NCI-H2171 (cell line): ENCODE results near the gene ALKBH1.
"Not testable (repeated sequence)": the region's sequence is repeated elsewhere in the genome, so short reads cannot be mapped to it uniquely, and the experiment has no call there.

Experiments used
- DNase-seq: peaks from one replicate; lab custom pipeline; 2025; lab: John Stamatoyannopoulos, UW

ALKBH1 gene

DNA sequence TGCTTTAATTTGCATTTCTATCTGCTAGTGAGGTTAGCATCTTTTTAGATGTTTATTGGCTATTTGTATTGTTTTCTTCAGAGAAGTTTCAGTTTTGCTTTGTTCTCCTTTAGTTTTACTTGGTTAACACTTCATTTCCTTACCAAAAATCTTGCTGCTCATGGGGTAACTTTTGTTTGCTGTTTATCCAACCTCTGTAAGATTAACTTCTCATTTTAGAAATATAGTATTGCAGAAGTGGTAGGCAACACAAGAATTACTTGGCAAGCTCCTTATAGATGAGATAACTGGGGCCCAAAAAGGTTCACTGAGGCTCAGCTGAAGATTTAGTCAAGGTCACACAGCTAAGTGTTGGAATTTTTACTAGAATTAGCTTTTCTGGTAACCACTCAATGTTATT is 40.5 kb downstream of the ALKBH1 start:
- no peak for DNase-seq

DNA sequence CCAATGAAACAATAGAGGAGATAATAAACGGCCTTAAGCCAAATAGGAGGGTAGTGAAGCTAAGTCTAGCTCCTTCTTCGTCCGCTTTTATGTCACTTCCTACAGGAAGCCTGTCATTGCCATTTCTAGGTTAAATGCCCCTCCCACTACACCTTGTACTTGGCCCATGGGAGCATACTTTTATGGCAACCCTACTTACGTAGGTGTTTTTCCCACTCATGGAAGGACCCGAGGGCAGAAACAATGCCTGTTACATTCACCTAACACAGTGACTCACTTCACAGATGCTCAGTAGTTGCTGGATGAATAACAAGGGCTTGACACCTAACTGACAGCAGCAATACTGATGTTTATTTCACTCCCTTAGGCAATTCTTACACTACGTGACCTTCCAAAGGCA is 44.5 kb downstream of the ALKBH1 start:
- DNase-seq: no peak

DNA sequence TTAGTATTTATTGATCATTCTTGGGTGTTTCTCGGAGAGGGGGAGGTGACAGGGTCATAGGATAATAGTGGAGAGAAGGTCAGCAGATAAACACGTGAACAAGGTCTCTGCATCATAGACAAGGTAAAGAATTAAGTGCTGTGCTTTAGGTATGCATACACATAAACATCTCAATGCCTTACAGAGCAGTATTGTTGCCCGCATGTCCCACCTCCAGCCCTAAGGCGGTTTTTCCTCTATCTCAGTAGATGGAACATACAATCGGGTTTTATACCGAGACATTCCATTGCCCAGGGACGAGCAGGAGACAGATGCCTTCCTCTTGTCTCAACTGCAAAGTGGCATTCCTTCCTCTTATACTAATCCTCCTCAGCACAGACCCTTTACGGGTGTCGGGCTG is 46.3 kb downstream of the ALKBH1 start:
- not testable (repeated sequence) for DNase-seq

DNA sequence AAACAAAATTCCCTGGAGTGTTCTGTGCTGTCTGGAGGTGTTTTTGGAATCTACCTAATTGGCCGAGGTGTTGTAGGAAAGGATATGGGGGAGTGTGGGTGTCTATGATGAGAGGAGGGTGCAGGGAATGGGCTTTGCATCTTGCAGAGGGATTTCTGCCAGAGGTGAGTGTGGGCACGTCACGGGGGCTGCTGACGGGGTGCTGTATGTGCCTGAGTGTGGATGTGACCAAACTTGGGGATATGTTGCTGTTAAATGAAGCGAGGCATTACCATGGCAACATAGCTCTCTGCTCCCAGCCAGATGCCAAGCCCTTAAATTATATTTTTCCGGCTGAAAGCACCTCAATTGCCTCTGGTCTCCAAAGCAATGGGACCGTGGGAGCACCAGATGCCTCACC is 47.1 kb downstream of the ALKBH1 start:
- peak; percentile 99 for DNase-seq

DNA sequence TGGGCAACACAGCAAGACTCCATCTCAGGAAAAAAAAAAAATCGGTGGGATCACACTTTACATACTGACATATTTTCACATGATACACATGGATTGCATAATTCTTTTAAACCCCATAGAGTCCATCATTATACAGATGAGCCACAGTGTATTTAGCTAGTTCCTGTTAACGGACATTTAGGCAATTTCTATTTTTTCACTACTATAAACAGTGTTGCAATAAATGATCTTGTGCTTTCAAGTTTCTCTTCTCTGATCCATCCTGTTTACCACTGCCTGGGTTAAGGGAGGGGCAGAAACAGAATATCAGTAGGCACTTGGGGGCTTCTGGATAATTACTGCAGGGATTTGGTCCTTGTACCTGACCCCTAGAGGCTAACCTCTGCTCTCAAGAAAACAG is 48.0 kb downstream of the ALKBH1 start:
- no peak for DNase-seq

DNA sequence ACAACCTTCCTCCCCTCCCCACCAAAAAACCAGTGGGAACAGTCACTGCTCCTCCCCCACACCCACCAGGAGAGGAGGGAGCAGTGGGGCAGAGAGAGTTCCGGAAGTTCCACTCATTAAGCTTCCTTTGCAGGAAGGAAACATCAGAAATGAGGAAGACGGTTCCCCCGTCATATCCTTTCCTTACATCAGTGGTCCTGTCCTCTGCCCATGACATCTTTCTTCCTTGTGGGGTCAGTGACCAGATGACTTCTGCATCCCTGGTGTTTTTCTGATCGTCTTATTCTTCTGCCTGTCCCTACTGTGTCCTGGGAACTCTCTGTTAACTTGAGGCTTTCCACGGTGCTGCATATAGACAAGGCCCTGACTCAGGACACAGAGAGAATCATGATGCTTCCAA is 50.5 kb downstream of the ALKBH1 start:
- DNase-seq: no peak

DNA sequence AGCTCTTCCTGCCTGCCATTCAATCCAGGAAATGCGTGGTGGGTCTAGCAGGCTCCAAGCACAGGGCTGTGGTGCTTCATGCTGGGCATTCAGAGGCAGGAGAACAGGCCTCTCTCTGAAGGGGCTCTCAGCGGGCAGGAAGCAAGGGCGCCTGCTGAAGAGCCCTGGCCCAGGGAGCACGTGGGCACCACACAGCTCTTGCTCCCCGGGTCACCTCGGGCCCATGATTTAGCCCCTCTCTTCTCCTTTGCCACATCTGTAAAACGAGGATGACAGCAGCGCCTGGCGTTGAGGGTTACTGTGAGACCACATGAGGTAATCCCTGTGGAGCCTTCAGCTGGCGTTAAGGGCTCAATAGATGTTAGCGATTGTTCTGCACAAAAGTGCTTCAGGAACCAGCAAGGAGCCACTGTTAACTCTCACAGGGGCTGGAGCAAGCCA is 53.8 kb downstream of the ALKBH1 start:
- no peak for DNase-seq

DNA sequence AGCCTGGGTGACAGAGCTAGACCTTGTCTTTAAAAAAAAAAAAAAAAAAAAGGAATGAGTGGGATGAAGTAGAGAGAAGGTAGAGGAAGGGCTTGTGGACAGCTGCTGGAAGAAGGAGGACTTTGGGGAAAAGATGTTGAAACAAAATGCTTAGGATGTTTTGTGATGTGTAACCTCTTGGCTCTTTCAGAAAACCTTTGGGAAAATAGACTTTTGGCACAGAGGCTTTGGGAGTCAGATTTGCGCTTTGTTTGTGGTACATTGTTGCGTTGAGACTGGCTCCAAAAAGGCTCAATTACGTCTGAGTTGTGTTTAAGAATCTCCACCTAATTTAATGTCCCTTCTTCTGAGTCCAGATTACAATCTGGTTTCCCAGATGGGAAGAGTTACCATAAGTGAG is 58.5 kb downstream of the ALKBH1 start:
- no peak for DNase-seq

DNA sequence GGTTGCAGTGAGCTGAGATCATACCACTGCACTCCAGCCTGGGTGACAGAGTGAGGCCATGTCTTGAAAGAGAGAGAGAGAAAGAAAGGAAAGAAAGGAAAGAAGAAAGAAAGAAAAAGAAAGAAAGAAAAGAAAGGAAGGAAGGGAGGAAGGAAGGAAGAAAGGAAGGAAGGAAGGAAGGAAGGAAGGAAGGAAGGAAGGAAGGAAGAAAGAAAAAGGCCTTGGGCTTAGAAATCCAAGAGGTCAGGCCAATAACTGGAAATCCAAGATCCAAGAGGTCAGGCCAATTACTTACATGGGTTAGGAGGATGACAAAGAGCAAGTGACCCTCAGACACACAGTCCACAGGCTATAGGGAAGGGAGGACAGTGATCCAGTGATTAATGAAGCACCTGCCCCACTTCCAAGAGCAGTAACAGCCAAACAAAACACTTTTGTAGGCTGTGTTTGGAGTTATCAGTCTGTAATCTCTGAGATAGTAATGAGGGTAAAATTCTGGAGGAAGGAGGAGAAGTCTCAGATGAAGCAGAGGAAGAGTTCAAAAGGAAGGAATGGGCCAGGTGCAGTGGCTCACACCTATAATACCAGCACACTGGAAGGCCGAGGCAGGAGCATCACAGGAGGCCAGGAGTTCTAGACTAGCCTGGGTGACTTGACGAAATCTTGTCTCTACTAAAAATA is 59.2 kb downstream of the ALKBH1 start:
- DNase-seq: no peak

DNA sequence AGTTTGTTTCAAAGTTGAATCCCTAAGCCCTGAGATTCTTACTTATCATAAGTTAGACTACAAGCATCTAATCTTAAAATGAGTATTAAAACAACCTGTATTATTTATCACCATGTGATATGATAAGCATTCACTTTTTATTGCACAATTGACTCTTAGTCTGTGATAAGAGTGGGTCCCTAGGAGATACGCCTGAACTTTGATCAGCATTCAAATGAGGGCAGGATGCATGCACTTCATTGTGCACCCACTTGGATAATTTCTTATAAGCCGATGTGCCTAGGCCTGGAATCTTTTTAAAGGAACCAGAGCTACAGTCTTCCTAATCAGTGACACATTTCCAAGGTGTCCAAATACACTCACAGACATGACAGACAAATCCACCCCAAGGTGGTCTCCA is 60.0 kb downstream of the ALKBH1 start:
- no peak for DNase-seq

DNA sequence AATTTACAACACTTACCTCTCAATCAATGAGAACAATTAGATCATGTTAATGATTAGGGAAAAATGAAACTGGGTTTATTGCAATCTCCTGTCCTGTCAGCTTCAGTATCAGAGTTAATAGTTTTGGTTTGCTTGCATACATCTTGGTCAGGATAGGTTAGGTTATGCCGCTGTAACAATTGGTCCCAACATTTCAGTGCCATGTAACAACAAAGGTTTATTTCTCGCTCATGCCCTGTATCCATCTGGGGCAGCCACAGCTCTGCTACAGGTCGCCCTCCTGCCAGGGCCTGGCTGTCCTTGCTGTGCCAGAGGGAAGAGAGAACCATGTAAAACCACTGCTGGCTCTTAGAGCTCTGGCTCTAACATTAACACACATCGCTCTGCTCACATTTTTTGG is 60.9 kb downstream of the ALKBH1 start:
- DNase-seq: no peak

DNA sequence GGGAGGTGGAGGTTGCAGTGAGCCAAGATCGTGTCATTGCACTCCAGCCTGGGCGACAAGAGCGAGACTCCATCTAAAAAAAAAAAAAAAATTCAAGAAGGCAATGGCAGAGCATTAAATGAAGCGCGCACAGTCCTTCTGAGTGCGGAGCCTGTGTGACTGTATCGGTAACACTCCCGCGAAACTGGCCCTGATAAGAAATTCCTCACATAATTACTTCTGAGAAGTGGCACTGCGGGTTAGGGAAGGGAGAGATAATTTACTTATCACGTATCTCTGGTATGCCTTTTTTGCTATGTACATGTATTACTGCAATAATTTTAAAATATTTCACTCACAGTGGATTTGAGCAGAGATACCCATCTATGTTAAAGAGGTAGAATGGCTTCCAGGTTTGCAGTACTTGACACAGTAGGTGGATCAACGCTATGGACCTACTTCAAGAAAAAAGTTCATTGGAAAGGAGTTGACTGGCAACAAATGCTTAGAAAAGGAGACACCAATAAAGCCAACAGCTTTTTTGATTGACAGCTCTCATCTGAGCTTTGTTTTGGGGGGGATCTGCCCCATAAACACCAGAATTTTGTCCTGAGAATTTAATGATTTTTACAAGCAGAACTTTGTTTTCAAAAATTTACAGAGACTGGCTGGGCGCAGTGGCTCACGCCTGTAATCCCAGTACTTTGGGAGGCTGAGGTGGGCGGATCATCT is 62.1 kb downstream of the ALKBH1 start:
- no peak for DNase-seq

DNA sequence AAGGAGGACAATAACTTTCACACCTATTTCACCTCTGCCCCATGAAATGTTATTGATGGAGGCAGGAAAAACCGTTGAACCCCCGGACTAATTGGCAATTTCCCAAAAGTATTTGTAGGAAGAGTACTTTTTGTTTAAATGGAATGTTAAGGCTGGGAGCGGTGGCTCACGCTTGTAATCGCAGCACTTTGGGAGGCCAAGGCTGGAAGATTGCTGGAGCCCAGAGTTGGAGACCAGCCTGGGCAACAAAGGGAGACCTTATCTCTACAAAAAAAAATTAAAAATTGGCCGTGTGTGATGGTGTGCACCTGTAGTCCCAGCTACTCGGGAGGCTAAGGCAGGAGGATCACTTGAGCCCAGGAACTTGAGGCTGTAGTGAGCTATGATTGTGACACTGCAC is 65.4 kb downstream of the ALKBH1 start:
- DNase-seq: no peak

DNA sequence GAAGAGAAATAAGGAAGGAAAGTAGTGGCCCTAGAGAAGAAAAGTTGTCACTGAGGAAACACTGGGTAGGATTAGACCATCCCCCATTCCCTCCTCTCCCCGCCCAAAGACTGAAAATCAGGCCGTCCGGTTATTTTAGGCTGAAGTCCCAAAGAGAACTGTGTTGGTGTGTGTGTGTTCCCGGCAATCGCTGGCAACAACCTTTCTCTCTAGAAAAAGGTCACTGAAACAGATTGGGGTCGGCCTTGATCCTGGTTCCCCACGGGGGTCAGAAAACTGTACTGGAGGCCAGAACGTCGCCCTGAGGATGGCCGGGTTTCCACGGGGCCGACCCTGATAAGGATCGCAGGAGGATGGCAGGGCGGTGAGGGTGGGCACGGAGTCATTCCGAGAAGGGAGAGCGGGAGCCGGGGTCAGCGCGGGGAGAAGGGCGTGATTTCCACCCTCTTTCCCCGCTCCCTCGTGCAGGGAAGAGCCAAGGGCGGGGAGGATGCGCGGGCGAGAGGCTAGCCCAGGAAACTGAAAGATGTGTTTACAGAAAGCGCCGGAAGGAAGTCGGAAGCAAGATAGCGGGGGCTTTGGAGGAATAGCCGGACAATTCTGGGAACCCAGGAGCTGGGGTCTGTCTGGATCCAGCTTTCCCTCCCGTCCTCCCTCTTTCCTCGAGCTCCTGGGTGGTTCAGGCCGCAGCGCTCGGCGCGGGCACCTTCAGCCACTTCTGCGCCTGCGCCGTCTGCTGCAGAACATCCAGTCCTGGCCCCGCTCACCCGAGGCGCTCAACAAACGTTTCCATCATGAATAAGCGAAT is 66.1 kb downstream of the ALKBH1 start:
- no peak for DNase-seq

DNA sequence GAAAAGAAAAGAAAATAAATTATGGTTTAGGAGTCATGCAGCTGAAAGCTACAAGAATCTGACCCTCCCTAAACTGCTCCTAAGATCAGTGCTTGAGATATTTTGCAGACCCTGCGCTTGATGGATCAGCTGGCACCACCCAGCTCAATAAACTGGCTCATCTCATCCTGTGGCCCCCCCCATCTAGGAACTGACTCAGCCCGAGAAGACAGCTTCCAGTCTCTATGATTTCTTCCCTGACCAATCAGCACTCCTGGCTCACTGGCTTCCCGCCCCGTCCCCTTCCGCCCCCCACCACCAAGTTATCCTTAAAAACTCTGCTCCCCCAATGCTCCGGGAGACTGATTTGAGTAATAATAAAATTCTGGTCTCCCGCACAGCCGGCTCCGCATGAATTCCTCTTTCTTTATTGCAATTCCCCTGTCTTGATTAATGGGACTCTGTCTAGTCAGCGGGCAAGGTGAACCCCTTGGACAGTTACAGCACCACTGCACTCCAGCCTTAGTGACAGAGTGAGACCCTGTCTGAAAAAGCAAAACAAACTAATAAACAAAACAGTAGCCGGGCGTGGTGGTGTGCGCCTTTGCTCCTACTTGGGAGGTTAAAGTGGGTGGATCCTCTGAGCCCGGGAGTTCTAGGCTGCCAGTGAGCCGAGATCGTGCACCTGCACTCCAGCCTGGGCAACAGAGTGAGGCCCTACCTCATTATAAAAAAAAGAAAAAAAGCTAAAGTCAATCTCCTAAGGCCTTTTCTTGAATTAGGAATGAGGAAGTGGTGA is 66.9 kb downstream of the ALKBH1 start:
- no peak for DNase-seq

DNA sequence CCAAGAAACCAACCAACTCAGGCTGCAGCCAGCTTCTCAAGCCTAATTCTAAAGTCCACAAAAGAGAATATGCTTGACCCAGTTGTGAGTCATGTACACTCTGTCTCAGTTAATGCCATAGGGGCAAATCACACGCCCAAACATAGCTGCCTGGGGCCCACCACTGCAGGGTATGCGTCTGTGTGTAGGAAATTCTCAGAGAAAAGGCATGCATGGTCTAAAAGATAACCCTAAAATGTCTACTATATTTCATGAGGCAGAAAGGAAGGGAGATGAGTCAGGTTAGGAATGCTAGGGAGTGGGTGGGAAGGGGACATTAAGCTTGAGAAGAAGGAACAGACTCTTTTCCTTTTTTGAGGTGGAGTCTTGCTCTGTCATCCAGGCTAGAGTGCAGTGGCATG is 69.1 kb downstream of the ALKBH1 start:
- DNase-seq: no peak

DNA sequence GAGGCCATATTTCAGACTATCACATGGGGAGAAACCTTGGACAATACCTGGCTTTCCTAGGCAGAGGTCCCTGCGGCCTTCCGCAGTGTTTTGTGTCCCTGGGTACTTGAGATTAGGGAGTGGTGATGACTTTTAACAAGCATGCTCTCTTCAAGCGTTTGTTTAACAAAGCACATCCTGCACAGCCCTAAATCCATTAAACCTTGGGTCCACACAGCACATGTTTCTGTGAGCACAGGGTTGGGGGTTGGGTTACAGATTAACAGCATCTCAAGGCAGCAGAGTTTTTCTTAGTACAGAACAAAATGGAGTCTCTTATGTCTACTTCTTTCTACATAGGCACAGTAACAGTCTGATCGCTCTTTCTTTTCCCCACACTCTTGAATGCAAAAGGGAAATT is 72.0 kb downstream of the ALKBH1 start:
- DNase-seq: not testable (repeated sequence)

DNA sequence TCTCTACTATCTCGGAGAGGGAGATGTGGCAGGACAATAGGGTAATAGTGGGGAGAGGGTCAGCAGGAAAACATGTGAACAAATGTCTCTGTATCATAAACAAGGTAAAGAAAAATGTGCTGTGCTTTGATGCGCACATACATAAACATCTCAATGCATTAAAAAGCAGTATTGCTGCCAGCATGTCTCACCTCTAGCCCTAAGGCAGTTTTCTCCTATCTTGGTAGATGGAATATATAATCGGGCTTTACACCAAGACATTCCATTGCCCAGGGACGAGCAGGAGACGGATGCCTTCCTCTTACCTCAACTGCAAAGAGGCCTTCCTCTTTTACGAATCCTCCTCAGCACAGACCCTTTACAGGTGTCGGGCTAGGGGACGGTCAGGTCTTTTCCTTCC is 72.4 kb downstream of the ALKBH1 start:
- not testable (repeated sequence) for DNase-seq

DNA sequence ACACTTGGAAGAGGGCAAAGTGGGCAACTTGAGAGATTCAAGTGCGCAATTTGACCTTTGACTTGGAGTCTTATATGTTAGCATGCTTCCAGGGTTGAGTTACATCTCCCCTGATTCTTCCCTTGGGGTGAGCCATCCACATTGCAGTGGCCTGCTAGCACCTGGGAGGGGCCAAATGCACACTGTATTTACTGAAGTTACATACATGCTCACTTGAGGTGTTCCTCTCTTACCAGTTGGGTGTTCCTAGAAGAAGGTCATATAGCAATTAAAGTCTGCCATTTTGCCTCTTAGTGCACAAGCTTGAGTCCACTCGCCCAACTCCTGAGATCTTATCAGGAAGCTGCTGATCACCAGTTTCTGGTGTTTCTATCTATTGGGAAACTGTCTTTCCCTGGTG is 77.7 kb downstream of the ALKBH1 start:
- no peak for DNase-seq

DNA sequence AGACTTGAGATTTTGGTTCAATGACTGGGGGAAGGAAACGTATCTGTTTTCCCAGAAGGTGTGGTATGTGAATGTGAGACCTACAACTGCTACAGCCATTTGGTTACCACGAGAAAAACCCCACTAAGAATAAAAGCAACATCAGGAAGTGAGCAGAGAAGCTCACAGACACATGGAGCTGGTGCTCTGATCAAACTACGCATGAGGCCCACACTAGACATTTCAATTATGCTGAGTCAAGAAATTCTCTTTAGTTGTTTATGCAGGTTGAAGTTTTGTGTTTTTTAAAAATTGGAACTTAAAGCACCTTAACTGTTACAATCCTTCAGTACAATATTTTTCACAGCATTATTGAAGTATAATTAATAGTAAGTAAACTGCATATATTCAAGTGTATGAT is 82.5 kb downstream of the ALKBH1 start:
- no peak for DNase-seq

DNA sequence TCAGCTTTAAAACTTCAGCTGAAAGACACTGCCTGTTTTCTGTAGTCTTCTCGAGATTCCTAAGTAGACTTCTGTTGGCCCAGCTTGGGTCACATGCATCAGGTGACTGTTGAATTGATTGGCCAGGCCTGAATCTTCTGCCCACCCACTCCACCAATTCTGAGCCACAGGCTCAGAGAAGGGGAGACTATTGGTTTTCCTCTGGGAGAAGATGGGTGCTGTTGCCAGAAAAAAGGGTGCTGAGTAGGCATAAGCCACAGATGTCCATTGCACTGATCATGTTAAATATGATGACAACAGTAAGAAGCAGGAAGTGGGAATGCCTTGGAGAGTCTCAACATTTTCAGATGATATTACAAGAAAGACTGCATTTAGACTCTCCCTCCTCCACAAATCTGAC is 84.6 kb downstream of the ALKBH1 start:
- no peak for DNase-seq
